LNCaP clone FGC (cell line): ENCODE data around the gene ENPP4.

Experiments used
- DNase-seq: peaks from one replicate; pipeline ENCODE4 v3.0.0-alpha.2; 2011; ENCODE audit warnings: low read depth
- H3K4me3 ChIP-seq: 2 replicates; pipeline ENCODE4 v1.5.1; 2011; ENCODE audit warnings: mild to moderate bottlenecking, low read depth, low read length, control low read depth
- TF ChIP-seq, protein P1 (sequence below): IDR thresholded peaks from 2 replicates; pipeline ENCODE4 v1.5.1; 2012; ENCODE audit warnings: mild to moderate bottlenecking; ENCODE audit not compliant: control insufficient read depth, insufficient read depth; ENCODE audit errors: extremely low read depth

Gene ENPP4

DNA sequence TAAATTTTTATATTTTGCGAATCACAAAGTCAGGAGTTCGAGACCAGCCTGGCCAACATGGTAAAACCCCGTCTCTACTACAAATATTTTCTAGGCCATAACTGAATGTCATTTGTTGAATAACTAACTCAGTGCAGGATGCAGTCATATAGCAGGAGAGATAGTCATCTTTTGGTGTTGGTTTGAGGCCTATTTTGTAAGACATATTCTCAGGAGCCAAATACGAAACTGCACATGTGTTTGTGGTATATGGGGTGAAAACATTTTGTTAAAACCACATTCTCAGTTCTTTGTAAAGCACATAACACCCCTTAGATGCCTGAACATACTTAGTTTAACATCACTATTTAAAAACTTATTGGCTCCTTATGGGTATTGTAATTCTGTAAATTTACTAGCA lies 45.7 kb downstream of the ENPP4 start:
- no peak for DNase-seq
- no peak overlapping the region for H3K4me3 ChIP-seq
- TF ChIP-seq, protein P1, sequence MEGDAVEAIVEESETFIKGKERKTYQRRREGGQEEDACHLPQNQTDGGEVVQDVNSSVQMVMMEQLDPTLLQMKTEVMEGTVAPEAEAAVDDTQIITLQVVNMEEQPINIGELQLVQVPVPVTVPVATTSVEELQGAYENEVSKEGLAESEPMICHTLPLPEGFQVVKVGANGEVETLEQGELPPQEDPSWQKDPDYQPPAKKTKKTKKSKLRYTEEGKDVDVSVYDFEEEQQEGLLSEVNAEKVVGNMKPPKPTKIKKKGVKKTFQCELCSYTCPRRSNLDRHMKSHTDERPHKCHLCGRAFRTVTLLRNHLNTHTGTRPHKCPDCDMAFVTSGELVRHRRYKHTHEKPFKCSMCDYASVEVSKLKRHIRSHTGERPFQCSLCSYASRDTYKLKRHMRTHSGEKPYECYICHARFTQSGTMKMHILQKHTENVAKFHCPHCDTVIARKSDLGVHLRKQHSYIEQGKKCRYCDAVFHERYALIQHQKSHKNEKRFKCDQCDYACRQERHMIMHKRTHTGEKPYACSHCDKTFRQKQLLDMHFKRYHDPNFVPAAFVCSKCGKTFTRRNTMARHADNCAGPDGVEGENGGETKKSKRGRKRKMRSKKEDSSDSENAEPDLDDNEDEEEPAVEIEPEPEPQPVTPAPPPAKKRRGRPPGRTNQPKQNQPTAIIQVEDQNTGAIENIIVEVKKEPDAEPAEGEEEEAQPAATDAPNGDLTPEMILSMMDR: no peak

DNA sequence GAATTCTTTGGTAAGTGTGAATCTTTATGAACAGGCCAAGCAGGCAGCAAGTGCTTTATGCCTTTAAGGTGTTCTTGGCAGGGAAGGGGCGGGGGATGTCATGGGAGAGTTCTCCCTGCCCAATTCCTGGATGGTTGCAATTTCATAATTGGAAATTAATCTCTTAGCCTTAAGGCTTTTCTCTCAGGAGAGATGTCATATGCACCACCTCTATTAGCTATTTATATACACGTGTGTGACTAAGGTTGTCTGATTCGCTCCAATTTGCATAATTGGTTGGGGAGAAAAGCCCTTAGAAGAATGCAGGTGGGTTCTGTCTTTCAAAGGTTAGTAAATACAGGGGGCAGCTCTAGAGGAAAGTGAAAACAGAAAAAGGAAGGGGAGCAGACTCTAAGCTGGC lies 46.2 kb downstream of the ENPP4 start:
- TF ChIP-seq, protein P1: no peak
- H3K4me3 ChIP-seq: no peak overlapping the region
- DNase-seq: no peak

- TF ChIP-seq, protein P1: no peak
- DNase-seq: peak; percentile 15
- H3K4me3 ChIP-seq: no peak overlapping the region
Observed at GRCh38 chr6:46184114-46184513, 54.3 kb downstream of the ENPP4 start.

DNA sequence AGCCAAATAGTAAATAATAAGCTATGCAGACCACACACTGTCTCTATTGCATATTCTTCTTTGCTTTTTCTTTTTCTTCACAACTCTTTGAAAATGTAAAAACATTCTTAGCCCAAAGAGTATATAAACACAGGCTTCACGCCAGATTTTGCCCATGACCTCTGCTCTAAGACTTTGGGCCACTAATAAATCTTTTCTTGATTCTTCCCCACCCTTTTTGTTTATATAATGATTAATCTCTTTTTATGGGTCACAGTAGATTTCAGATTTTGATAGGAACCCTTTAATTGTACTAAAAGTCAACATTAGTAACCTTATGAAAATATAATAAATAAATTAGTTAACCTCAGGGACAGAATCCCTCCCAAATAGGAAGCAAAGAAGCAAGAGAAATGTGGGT lies 56.8 kb downstream of the ENPP4 start:
- peak; percentile 66 for DNase-seq

GRCh38 chr6:46189726-46190125 lies 59.9 kb downstream of the ENPP4 start:
- TF ChIP-seq, protein P1: no peak

More for the DNA sequence above, 56.8 kb downstream of the ENPP4 start:
- H3K4me3 ChIP-seq: no peak overlapping the region
- TF ChIP-seq, protein P1: no peak

GRCh38 chr6:46190889-46191288 lies 61.1 kb downstream of the ENPP4 start:
- no peak overlapping the region for H3K4me3 ChIP-seq
- TF ChIP-seq, protein P1: no peak
- DNase-seq: no peak

More at GRCh38 chr6:46189726-46190125, 59.9 kb downstream of the ENPP4 start:
- no peak overlapping the region for H3K4me3 ChIP-seq
- DNase-seq: no peak

DNA sequence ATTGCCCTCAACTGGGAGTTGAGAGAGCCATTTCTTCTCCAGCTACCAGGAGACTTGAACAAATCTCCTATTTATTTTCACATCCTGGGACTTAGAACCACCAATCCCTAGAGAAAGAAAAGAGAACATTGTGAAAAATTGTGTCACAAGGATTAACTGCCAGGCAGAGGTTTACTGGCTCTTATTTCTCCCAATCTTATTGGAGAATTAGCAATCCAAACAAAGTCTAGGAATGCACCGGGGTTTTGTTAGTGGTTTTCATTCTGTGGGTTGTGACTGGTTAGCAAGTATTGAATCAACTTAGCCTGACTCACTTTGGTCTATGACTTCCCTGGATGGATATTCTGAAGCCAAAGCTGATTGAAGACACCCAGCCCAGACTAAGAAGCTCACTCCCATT lies 62.2 kb downstream of the ENPP4 start:
- no peak for DNase-seq
- no peak overlapping the region for H3K4me3 ChIP-seq
- TF ChIP-seq, protein P1: no peak
